H1 (cell line): ENCODE measurements around the gene GP2. TPM values are rescaled to one million over a fixed set of nuclear protein-coding genes. Genes with fewer than 3 reads are reported as not detected.

Experiments
- CTCF ChIA-PET: fragments of 300-600 bp; sonication (Branson Sonifier 250); formaldehyde crosslinking; loops from one replicate; lab custom pipeline; 2021; ENCODE audit not compliant: partially characterized antibody; lab: Charles Lee
- POLR2A ChIA-PET: fragments of 300-600 bp; sonication (Branson Sonifier 250); formaldehyde crosslinking; loops from one replicate; lab custom pipeline; 2021; ENCODE audit warnings: inconsistent platforms; ENCODE audit not compliant: partially characterized antibody; lab: Charles Lee
- DNase-seq, 2 experiments: peaks; one replicate each; pipeline versions ENCODE4 v3.0.0 to v3.0.0-alpha.2; 2010 to 2022; ENCODE audit warnings: low spot score in 2 of 2, low read depth in 1 of 2, mixed read lengths in 1 of 2
- FAIRE-seq: peaks from 2 replicates; lab custom pipeline; 2011; peaks lifted over from hg19 to GRCh38; lab: Jason Lieb, UNC
- H2AFZ ChIP-seq: 2 replicates; pipeline ENCODE4 v1.8.1; 2012; ENCODE audit warnings: low read length, inconsistent platforms
- H2AK5ac ChIP-seq: 2 replicates; pipeline ENCODE4 v1.6.1; 2013; ENCODE audit warnings: low read depth, low read length
- H2BK120ac ChIP-seq: replicated peaks from 2 replicates; pipeline ENCODE3; 2013; ENCODE audit warnings: low read depth, low read length, inconsistent platforms
- H2BK12ac ChIP-seq: 2 replicates; pipeline ENCODE4 v1.6.1; 2013; ENCODE audit warnings: low read depth, low read length
- H2BK15ac ChIP-seq: 2 replicates; pipeline ENCODE4 v1.6.1; 2013; ENCODE audit warnings: low read length
- H2BK20ac ChIP-seq: 2 replicates; pipeline ENCODE4 v1.6.1; 2013; ENCODE audit warnings: low read length
- H2BK5ac ChIP-seq: 2 replicates; pipeline ENCODE4 v1.6.1; 2013; ENCODE audit warnings: low read depth, low read length
- H3K14ac ChIP-seq: 2 replicates; pipeline ENCODE4 v1.6.1; 2013; ENCODE audit warnings: inconsistent platforms; ENCODE audit not compliant: insufficient read length
- H3K18ac ChIP-seq: 2 replicates; pipeline ENCODE4 v1.6.1; 2013; ENCODE audit warnings: low read length; ENCODE audit errors: extremely low read depth
- H3K23ac ChIP-seq: 2 replicates; pipeline ENCODE4 v1.6.1; 2013; ENCODE audit warnings: inconsistent platforms; ENCODE audit not compliant: insufficient read length
- H3K23me2 ChIP-seq: 2 replicates; pipeline ENCODE4 v1.6.1; 2013; ENCODE audit warnings: low read depth, low read length
- H3K27ac ChIP-seq: 2 replicates; pipeline ENCODE4 v1.6.1; 2011; ENCODE audit warnings: low read depth, low read length, inconsistent platforms
- H3K27me3 ChIP-seq, 4 experiments: replicated peaks in 1 of 4; 1 replicate in 1 of 4; 2 replicates in 3 of 4; pipeline versions ENCODE4 v1.6.1 to v1.8.1; 2011 to 2013; ENCODE audit warnings: low read length in 3 of 4, mild to moderate bottlenecking in 3 of 4, inconsistent platforms in 2 of 4, mixed read lengths in 2 of 4, moderate library complexity in 1 of 4; ENCODE audit not compliant: control insufficient read depth in 3 of 4, insufficient read depth in 3 of 4; ENCODE audit errors: extremely low read depth in 1 of 4
- H3K36me3 ChIP-seq, 4 experiments: 2 replicates each; pipeline versions ENCODE4 v1.6.1 to v1.8.1; 2011 to 2013; ENCODE audit warnings: mild to moderate bottlenecking in 4 of 4, low read length in 3 of 4, moderate library complexity in 2 of 4, control low read depth in 1 of 4, inconsistent platforms in 1 of 4; ENCODE audit not compliant: insufficient read depth in 4 of 4, control insufficient read depth in 2 of 4
- H3K4ac ChIP-seq: replicated peaks from 2 replicates; pipeline ENCODE3; 2013; ENCODE audit warnings: low read length, low read depth, mixed read lengths, inconsistent platforms; ENCODE audit not compliant: insufficient read length
- H3K4me1 ChIP-seq, 4 experiments: replicated peaks in 1 of 4; 1 replicate in 1 of 4; 2 replicates in 3 of 4; pipeline versions ENCODE4 v1.6.1 to v1.8.1; 2011 to 2013; ENCODE audit warnings: low read length in 3 of 4, inconsistent platforms in 2 of 4, mixed read lengths in 1 of 4; ENCODE audit not compliant: insufficient read depth in 4 of 4, control insufficient read depth in 3 of 4
- H3K4me2 ChIP-seq, 2 experiments: 2 replicates each; pipeline versions ENCODE4 v1.6.1 to v1.8.1; 2011 to 2013; ENCODE audit warnings: low read depth in 2 of 2, low read length in 2 of 2, control low read depth in 1 of 2, inconsistent platforms in 1 of 2, mild to moderate bottlenecking in 1 of 2; ENCODE audit not compliant: insufficient read depth in 1 of 2
- H3K4me3 ChIP-seq, 4 experiments: fragments of 200-600, 300-600 bp in 1 of 4; sonication (generic), shearing (Covaris generic), sonication (Bioruptor Twin) in 1 of 4; 2 replicates each; pipeline versions ENCODE4 v1.5.1 to v1.8.1; 2011 to 2016; ENCODE audit warnings: low read length in 4 of 4, low read depth in 3 of 4, control low read depth in 2 of 4, inconsistent platforms in 2 of 4, mild to moderate bottlenecking in 2 of 4, mixed read lengths in 1 of 4, moderate library complexity in 1 of 4; ENCODE audit not compliant: insufficient read depth in 2 of 4; ENCODE audit errors: extremely low read depth in 1 of 4
- H3K56ac ChIP-seq: replicated peaks from 2 replicates; pipeline ENCODE3; 2013; ENCODE audit warnings: low read depth, mild to moderate bottlenecking, mixed read lengths, low read length, inconsistent platforms; ENCODE audit not compliant: insufficient read length
- H3K79me1 ChIP-seq: 2 replicates; pipeline ENCODE4 v1.6.1; 2013; ENCODE audit warnings: low read depth, low read length, control low read depth
- H3K79me2 ChIP-seq, 2 experiments: 2 replicates each; pipeline versions ENCODE4 v1.6.1 to v1.8.1; 2012 to 2013; ENCODE audit warnings: low read length in 2 of 2, mild to moderate bottlenecking in 2 of 2, inconsistent platforms in 1 of 2; ENCODE audit not compliant: insufficient read depth in 2 of 2, control insufficient read depth in 1 of 2
- H3K9ac ChIP-seq, 4 experiments: replicated peaks in 1 of 4; 1 replicate in 1 of 4; 2 replicates in 3 of 4; pipeline versions ENCODE4 v1.6.1 to v1.8.1; 2011 to 2013; ENCODE audit warnings: low read depth in 3 of 4, low read length in 3 of 4, control low read depth in 2 of 4, mild to moderate bottlenecking in 2 of 4, moderate library complexity in 2 of 4, inconsistent platforms in 1 of 4; ENCODE audit errors: extremely low read depth in 1 of 4
- H3K9me3 ChIP-seq, 2 experiments: 2 replicates each; pipeline versions ENCODE4 v1.6.1 to v1.8.1; 2012 to 2013; ENCODE audit warnings: mild to moderate bottlenecking in 2 of 2, moderate library complexity in 2 of 2, control low read depth in 1 of 2, inconsistent platforms in 1 of 2, low read depth in 1 of 2, low read length in 1 of 2, mixed read lengths in 1 of 2; ENCODE audit not compliant: insufficient read depth in 2 of 2
- H4K20me1 ChIP-seq, 2 experiments: replicated peaks in 1 of 2; 2 replicates each; pipeline versions ENCODE3 to v1.8.1; 2011 to 2013; ENCODE audit warnings: inconsistent platforms in 2 of 2, low read length in 2 of 2, mild to moderate bottlenecking in 1 of 2; ENCODE audit not compliant: insufficient read depth in 2 of 2, control insufficient read depth in 1 of 2
- H4K5ac ChIP-seq: 2 replicates; pipeline ENCODE4 v1.6.1; 2013; ENCODE audit warnings: low read length, low read depth, mixed read lengths, inconsistent platforms; ENCODE audit not compliant: insufficient read length
- H4K8ac ChIP-seq: 2 replicates; pipeline ENCODE4 v1.8.0; 2013; ENCODE audit warnings: mild to moderate bottlenecking, moderate library complexity, low read length, inconsistent platforms; ENCODE audit not compliant: insufficient read depth; ENCODE audit errors: extremely low read depth
- H4K91ac ChIP-seq: replicated peaks from 2 replicates; pipeline ENCODE3; 2013; ENCODE audit warnings: low read length, mixed read lengths, inconsistent platforms; ENCODE audit not compliant: insufficient read length
- CHD2 ChIP-seq: IDR thresholded peaks from 2 replicates; pipeline ENCODE4 v1.6.1; 2012; ENCODE audit warnings: low read length, improper control_type of control experiment
- HDAC2 ChIP-seq, 2 experiments: fragments of 300-600 bp in 1 of 2; sonication (generic) in 1 of 2; IDR thresholded peaks; 2 replicates each; pipeline ENCODE4 v1.6.1; 2011 to 2012; ENCODE audit warnings: low read depth in 2 of 2, low read length in 2 of 2, mild to moderate bottlenecking in 2 of 2, moderate library complexity in 2 of 2, borderline replicate concordance in 1 of 2, inconsistent platforms in 1 of 2
- JUND ChIP-seq: IDR thresholded peaks from 2 replicates; pipeline ENCODE4 v1.6.1; 2011; ENCODE audit warnings: mild to moderate bottlenecking, improper control_type of control experiment, low read length
- POLR2AphosphoS5 ChIP-seq: IDR thresholded peaks from 2 replicates; pipeline ENCODE4 v1.6.1; 2011; ENCODE audit warnings: low read depth, low read length
- SUZ12 ChIP-seq: fragments of 200-600 bp; sonication (generic); IDR thresholded peaks from 2 replicates; pipeline ENCODE4 v1.6.1; 2012; ENCODE audit warnings: mild to moderate bottlenecking, inconsistent platforms, low read length, moderate library complexity, mixed read lengths
- TCF12 ChIP-seq: IDR thresholded peaks from 2 replicates; pipeline ENCODE4 v1.6.1; 2011; ENCODE audit warnings: low read depth, mild to moderate bottlenecking, low read length
- ZNF274 ChIP-seq: IDR thresholded peaks from 2 replicates; pipeline ENCODE4 v1.7.0; 2012; ENCODE audit warnings: low read length, borderline replicate concordance; ENCODE audit errors: extremely low read depth
- WGBS, 2 experiments: shearing (Covaris generic) in 1 of 2; methylation state at CpG; one replicate each; pipeline versions ENCODE4 v1.1.6 to v1.1.7; 2013 to 2015; ENCODE audit warnings: low lambda C conversion rate in 2 of 2, mixed read lengths in 2 of 2, inconsistent platforms in 1 of 2, low coverage in 1 of 2, missing lambda C conversion rate in 1 of 2; ENCODE audit not compliant: insufficient replicate concordance in 2 of 2, insufficient coverage in 1 of 2, insufficient read length in 1 of 2; ENCODE audit errors: extremely low coverage in 1 of 2, missing lambda C conversion rate in 1 of 2; 5-methylcytosine and 5-hydroxymethylcytosine counted together
- polyA plus RNA-seq, 7 experiments: library from polyadenylated mRNA; depleted of rRNA in 3 of 7; stranded (reverse) in 5 of 7; unstranded in 2 of 7; fragments of >200 nt in 5 of 7; fragments of 200-250 nt in 2 of 7; gene quantifications; 1 replicate in 5 of 7; 2 replicates in 1 of 7; 4 replicates in 1 of 7; pipeline versions ENCODE4 v1.2.1 to v1.2.3, GENCODE V29; 2011 to 2013; ENCODE audit warnings: missing spikeins in 2 of 7, mixed read lengths in 2 of 7
- total RNA-seq: library from RNA; stranded (reverse); fragmentation: NEBNext Ultra II Directional; extraction: Animal tissue kit (Norgen Biotek cat#: 25700); gene quantifications from 2 replicates; pipeline ENCODE4 v1.2.1, GENCODE V29; 2021
- TF ChIP-seq, protein P1 (sequence below): IDR thresholded peaks from 2 replicates; pipeline ENCODE4 v1.6.1; 2011; ENCODE audit warnings: low read depth, mild to moderate bottlenecking, low read length; ENCODE audit not compliant: insufficient read depth
- TF ChIP-seq, protein P2 (sequence below): IDR thresholded peaks from 2 replicates; pipeline ENCODE4 v1.6.1; 2012; ENCODE audit warnings: inconsistent platforms
- TF ChIP-seq, protein P3 (sequence below), 3 experiments: IDR thresholded peaks; 1 replicate in 2 of 3; 2 replicates in 1 of 3; pipeline versions ENCODE4 v1.5.1 to v1.6.1; 2011; ENCODE audit warnings: low read length in 3 of 3, mild to moderate bottlenecking in 3 of 3, inconsistent platforms in 2 of 3, low read depth in 1 of 3, moderate library complexity in 1 of 3; ENCODE audit not compliant: insufficient read depth in 1 of 3; ENCODE audit errors: control extremely low read depth in 1 of 3

The GP2 gene
- total and polyA plus RNA-seq, 2 of the 8 experiments (the other 6 are each of a cell fraction or from before 2014, with no cell fraction given) = not detected

DNA sequence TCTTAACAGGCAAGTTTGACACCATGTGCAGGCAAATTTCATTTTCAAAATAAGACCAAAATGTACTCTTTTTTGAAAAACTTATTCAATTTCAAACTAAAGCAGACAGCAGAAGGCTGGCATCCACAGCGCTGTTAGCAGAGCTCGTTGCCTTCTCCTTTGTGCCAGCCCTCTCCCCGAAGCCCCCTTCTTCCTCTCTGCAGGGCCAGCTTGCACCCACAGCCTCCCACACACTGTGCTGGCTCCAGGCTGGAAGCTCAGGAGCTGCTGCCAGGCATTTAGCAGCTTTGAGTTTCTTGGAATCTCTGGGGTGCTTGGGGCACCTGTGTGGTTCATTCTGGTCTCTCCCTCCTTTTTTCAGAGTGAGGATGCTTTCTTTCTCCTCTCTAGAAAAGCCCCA, 37.7 kb downstream of the GP2 start:
- H4K5ac ChIP-seq = no peak overlapping the region
- no peak overlapping the region for H4K91ac ChIP-seq
- H3K14ac ChIP-seq = no peak overlapping the region
- no peak overlapping the region for H2AFZ ChIP-seq
- H4K8ac ChIP-seq = no peak overlapping the region
- no peaks in the 10 kb centered on the region for H4K20me1 ChIP-seq
- H3K23ac ChIP-seq = no peak overlapping the region
- no peak overlapping the region for H3K4me2 ChIP-seq
- peaks cover 0 to 10% (median 4%) of the 10 kb centered on the region in 4 experiments; a peak in 6 of 7 replicates for H3K4me1 ChIP-seq
- no peaks in the 10 kb centered on the region for H3K23me2 ChIP-seq
- no peaks in the 10 kb centered on the region for H3K36me3 ChIP-seq
- no peak overlapping the region for H3K9ac ChIP-seq
- H3K9me3 ChIP-seq = no peaks in the 10 kb centered on the region
- no peak overlapping the region for H2BK15ac ChIP-seq
- whole genome bisulfite sequencing, 2 experiments = 96% methylated on average over 3 of the region's 3 CpGs; no CpG with 5 or more reads in 1 of the 2 experiments
- H2BK120ac ChIP-seq = no peak overlapping the region
- H2BK5ac ChIP-seq = no peak overlapping the region
- POLR2A ChIA-PET = no interaction called here
- no peaks in the 10 kb centered on the region for H3K79me2 ChIP-seq
- no peak overlapping the region for H3K56ac ChIP-seq
- no peak overlapping the region for H2AK5ac ChIP-seq
- DNase-seq = no peak
- no peak overlapping the region for H3K27ac ChIP-seq
- no peaks in the 10 kb centered on the region for H3K27me3 ChIP-seq
- no peaks in the 10 kb centered on the region for H3K79me1 ChIP-seq
- no peak overlapping the region for H3K4ac ChIP-seq
- H3K4me3 ChIP-seq = no peak overlapping the region
- H2BK12ac ChIP-seq = no peak overlapping the region
- FAIRE-seq = no peak
- H3K18ac ChIP-seq = no peak overlapping the region
- H2BK20ac ChIP-seq = no peak overlapping the region
- CTCF ChIA-PET = interaction anchor here (0.7 to 3.5 kb wide), 7 partner anchors 11 to 390 kb away, joined by 3 to 26 read pairs (median 3); no protein-coding TSS in a partner anchor
- TF ChIP-seq ZNF274 (no peak), TCF12 (no peak), CHD2 (no peak), JUND (no peak), HDAC2 (IDR thresholded peaks at IDR 0.05; ENCODE audit: borderline replicate concordance in 1 of 2, low read depth in 2 of 2, low read length in 2 of 2) (no peak), SUZ12 (no peak), POLR2AphosphoS5 (no peak)
- TF ChIP-seq, protein P1, sequence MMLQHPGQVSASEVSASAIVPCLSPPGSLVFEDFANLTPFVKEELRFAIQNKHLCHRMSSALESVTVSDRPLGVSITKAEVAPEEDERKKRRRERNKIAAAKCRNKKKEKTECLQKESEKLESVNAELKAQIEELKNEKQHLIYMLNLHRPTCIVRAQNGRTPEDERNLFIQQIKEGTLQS = no peak
- TF ChIP-seq, protein P2, sequence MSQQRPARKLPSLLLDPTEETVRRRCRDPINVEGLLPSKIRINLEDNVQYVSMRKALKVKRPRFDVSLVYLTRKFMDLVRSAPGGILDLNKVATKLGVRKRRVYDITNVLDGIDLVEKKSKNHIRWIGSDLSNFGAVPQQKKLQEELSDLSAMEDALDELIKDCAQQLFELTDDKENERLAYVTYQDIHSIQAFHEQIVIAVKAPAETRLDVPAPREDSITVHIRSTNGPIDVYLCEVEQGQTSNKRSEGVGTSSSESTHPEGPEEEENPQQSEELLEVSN = no peak
- TF ChIP-seq, protein P3, sequence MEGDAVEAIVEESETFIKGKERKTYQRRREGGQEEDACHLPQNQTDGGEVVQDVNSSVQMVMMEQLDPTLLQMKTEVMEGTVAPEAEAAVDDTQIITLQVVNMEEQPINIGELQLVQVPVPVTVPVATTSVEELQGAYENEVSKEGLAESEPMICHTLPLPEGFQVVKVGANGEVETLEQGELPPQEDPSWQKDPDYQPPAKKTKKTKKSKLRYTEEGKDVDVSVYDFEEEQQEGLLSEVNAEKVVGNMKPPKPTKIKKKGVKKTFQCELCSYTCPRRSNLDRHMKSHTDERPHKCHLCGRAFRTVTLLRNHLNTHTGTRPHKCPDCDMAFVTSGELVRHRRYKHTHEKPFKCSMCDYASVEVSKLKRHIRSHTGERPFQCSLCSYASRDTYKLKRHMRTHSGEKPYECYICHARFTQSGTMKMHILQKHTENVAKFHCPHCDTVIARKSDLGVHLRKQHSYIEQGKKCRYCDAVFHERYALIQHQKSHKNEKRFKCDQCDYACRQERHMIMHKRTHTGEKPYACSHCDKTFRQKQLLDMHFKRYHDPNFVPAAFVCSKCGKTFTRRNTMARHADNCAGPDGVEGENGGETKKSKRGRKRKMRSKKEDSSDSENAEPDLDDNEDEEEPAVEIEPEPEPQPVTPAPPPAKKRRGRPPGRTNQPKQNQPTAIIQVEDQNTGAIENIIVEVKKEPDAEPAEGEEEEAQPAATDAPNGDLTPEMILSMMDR (IDR thresholded peaks at IDR 0.05; ENCODE audit: control extremely low read depth in 1 of 3, insufficient read depth in 1 of 3, low read depth in 1 of 3, low read length in 3 of 3) = no peak
